Activated CD4-positive, alpha-beta T cell treated with anti-CD3 and anti-CD28 coated beads, Interleukin-2, amount 50 U/mL, for 24 hours (primary cell): ENCODE data around the gene PTPRN2.

Experiments
- DNase-seq, 2 donors: peaks; one replicate each; pipeline ENCODE4 v3.0.0-alpha.2; 2020; ENCODE audit warnings: low read depth in 1 of 2, low spot score in 1 of 2

The PTPRN2 gene

DNA sequence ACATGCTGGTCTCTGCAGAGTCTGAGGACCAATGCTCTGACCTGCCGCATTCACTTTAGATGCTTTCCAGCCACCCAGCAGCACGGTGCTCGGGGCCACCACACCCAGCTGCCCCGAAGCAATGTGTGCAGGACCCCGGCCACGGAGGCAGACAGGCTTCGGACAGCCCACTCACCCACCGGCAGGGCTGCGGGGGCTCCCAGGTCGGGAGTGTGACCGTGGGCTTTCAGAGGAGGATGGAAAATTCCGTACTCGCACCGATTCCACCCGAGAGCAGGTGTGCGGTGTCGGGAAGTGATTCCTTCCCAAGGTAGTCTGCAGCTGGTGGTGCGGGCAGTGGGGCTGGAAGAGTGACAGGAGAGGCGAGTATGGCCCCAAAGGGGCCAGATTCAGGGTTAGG, 1059.9 kb downstream of the PTPRN2 start:
- DNase-seq: no peak

DNA sequence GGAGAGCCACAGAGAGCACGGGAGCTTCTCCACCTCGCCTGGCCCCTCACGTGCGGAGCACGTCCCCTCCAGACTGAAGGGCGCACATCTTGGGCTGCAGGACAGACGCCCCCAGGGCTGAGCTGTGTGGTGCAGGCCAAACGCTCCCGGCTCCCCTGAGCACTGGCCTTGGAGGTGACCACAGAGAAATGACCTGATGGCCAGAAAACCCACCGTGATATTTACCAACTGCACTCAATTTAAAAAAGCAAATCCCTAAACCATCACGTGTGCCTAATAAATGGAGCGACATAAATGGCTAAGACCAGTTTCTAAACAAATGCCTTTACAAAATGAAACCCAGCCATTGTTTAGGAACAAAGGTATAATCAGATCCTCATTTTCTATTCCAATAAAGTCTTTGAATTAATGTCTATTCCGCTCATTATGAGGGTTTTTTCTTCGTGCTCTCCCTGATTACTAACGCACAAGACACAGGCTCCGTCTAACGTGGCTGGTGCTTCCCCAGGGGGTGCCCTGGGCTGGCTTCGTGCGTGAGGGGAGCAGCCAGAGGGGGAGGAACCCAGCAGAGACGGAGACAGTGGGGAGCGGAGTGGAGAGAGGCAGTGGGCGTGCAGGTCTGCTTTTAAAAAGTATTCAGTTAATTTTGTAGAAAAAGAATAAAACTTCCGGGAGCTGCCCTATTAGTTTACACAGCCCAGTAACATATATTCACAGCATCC, 1060.5 kb downstream of the PTPRN2 start:
- DNase-seq: no peak

GRCh38 chr7:157526005-157526912, 1061.4 kb downstream of the PTPRN2 start:
- DNase-seq: no peak

DNA sequence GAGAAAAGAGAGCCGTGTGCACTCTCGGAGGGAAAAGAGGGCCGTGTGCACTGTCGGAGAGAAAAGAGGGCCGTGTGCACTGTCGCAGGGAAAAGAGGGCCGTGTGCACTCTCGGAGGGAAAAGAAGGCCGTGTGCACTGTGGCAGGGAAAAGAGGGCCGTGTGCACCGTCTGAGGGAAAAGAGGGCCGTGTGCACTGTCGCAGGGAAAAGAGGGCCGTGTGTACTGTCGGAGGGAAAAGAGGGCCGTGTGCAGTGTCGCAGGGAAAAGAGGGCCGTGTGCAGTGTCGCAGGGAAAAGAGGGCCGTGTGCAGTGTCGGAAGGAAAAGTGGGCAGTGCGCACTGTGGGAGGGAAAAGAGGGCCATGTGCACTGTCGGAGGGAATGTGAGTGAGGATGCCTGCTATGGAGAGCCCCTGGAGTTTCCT, 1062.1 kb downstream of the PTPRN2 start:
- DNase-seq: no peak

GRCh38 chr7:157524731-157525130, 1062.9 kb downstream of the PTPRN2 start:
- no peak for DNase-seq

DNA sequence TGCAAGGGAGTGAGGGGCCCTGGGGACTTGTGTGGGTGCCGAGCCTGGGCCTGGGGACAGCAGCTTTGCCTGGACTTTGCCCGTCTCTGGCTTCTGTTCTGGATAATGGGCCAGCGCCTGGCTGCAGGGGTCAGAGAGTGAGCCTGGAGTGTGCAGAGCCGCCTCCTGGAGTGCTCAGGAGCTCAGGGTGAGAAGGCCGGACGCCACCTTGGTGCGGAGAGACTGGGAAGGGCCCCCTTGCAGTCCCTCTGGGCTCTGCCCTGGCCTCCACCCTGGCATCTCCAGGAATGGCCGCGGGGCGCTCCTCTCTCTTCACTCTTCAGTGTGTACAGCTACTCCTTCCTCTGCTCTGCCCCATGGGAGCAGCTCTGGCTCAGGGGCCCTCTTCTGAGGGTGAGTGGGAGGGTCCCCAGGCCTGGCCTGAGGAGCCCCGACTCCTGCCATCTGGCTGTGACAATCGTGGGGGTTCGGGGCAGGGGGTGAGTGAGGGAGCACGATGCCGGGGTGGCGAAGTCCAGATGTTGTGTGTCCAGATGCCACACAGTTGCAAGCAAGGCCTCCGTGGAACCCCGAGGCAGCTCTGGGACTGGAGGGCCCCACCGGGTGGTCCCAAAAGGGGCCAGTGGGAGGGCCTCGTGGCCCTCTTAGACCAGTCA, 1063.7 kb downstream of the PTPRN2 start:
- no peak for DNase-seq

GRCh38 chr7:157523371-157523765, 1064.3 kb downstream of the PTPRN2 start:
- DNase-seq: no peak

DNA sequence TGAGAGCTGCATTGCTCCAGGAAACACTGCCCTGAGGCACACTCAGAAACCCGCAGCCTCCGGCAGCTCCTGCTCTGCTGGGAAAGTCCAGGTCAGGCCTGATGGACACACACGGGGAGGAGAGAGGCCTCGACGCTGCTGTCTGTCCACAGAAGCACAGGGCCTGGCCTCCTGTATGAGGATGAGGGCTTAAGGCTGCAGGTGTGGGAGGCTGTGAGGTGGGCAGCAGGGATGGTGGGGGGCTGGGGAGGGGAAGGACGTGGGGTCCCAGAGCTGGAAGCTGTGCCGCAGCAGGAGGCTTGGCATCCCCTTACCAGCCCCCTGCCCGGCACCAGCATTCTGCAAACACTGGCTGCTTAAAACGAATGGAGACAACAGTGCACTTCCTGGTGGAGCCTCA, 1064.7 kb downstream of the PTPRN2 start:
- DNase-seq: no peak

- no peak for DNase-seq
Measured at GRCh38 chr7:157522189-157522588, 1065.4 kb downstream of the PTPRN2 start.

DNA sequence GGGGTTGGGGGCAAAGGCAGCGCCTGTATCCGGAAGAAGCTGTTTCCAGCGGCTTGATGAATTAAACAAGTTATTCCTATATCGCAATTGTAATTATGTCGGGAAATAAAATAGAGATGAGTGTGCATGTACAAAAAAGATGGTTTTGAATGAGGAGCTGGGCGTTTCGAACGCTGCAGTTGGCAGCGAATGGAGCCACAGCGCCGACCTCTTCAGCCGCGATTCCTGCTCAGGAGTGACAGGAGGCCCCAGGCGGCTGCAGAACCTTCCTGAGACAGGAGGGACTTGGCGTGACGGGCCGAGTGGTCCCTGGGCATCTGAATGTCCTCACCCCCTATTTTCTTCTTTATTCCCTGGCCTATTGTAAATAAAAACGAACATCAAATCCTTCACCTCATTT, 1065.9 kb downstream of the PTPRN2 start:
- no peak for DNase-seq

DNA sequence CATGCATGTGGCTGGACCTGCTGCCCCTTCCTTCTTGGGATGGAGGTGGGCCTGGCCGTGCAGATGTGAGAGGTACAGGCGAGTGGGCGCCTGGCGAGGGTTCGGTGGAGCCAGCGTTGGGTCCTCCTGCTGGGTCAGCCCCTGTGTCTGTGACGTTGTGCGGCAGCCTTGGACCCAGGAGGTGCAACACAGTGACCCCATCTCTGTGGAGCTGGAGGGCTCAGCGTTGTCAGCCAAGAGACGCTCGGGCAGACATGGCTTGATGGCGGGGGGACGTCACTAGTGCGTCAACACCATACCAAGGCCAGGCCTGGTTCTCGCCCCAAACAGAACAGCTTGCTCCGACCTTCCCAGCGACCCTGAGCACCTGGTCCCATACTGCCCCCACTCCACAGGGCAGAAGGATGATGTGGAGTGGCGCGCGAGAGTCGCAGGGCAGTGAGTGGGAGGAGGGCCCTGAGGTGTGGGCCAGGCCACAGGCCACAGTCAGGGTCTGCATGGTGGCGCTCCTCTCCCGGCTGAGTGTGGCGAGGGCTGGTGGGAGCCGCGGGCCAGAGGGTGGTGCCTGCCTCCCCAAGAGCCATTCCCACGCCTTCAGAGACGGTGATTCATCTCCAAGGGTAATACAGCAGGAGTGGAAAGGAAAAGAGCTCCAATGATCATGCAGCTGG, 1066.4 kb downstream of the PTPRN2 start:
- no peak for DNase-seq

DNA sequence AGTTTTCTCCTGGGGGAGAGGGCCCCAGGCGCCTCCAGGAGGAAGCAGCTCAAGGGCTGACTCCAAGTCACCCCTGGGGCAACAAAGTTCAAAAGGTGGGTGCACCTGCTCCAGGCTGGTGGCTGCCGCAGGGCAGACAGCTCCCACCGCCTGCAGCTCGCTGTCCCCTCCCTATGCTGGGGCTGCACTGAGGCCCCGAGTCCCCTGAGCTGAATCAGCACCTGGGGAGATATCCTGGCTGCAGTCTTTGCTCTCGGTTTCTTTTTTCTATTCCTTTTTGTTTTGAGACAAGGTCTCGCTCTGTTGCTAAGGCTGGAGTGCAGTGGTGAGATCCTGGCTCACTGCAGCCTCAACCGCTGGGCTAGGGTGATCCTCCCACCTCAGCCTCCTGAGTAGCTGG, 1067.4 kb downstream of the PTPRN2 start:
- no peak for DNase-seq

- DNase-seq: no peak
Measured at GRCh38 chr7:157519798-157520244, 1067.8 kb downstream of the PTPRN2 start.

GRCh38 chr7:157519246-157519645, 1068.4 kb downstream of the PTPRN2 start:
- DNase-seq: no peak

DNA sequence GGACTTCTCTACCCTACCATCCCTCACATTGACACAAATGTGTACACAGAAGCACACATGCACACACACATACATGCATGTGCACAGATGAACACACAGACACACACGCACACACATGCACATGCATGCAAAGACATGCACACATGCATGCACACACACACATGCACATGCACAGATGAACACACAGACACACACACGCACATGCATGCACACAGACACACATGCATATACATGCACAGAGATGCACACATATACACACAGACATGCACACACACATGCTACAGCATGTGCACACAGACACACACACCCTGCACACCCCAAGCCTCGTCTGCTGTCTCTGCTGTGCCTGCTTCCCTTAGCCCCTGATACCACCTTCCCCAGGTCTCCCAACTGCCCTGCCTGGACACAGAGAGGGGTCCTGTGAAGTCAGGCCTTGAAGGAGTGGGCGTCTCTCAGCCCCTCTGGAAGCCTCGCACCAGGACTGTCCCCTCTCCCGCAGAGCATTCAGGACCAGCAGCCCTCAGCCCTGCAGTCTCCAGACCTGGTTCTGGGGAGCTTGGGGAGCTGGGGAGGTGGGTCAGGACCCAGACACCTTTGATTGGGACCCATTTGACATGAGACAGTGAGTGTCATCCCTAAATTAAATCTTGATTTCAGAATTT, 1069.0 kb downstream of the PTPRN2 start:
- no peak for DNase-seq

DNA sequence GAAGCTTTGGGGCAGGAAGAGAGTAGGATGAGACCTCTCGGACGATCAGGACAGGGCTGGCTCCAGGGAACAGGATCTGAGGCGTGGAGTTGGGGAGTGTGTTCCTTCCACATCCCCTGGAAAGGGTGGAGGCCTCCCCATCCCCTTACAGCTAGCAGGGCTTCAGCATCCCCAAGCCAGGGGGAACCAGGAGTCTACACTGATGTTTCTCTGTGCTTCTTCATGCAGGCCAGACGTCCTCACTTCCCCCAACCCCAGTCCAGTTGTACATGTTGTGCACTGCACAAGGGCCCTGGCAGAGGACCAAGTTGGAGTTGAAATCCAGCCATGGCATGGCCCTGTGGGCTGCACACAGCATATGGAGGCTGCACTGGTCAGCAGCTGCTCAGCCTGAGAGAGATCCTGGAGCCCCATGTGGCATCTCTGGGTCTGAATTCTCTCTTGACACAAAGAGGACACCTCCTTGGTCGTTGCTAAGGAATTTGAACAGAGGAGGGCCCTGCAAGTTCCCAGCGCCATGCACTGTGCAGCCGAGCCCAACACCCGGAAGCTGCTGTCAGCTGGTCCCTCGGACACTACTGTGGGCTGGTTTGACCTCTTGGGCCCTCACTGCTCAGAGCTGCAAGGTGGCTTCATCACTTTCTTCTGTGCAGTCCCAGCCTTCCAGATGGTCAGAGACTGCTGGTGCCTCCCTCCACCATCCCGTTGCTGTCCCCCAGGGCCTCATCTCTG, 1069.7 kb downstream of the PTPRN2 start:
- no peak for DNase-seq

DNA sequence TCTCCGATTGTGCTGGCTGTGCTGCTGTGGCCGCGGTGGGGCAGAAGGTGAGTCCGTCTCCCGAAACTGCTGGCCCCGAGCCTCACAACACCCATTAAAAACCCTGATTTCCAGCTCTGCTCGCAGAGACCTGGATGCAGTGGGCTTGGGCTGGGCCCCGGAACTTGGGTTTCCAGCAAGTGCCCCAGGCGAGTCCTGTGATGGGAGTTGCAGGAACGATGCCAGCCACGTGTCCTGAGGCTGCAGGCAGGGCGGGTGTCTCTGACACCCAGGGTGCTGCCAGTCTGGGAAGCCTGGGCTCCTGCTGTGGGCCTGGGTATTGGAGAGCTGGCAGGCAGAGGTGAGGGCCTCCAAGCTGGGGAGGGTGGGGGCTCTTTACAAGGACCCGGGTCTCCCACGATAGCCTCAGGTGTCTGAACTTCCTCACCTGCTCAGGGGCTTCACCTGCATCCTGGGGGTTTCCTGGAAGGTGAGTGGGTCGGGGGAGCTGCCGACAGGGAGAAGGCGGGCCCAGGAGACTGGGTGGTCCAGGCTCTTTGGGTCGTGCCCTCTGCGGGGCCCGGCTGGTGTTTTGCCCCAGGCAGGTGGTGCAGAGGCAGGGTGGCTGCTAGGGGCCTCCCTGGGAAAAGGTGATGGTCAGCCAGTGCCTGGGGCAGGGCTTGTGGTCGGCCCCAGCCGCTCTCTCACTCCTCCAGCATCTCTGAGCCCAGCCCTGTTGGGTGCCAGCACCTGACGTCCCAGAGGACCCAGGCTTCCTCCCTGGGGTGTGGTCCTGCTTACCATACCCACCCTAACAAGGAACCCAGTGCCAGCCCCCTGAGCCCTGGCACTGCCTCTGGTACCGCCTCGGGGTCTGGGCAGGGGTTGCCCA, 1070.5 kb downstream of the PTPRN2 start:
- DNase-seq: no peak

- DNase-seq: no peak
Measured at GRCh38 chr7:157516311-157516710, 1071.3 kb downstream of the PTPRN2 start.
